H1 (cell line): ENCODE results near the gene MYO5B. TPM values are rescaled to one million over a fixed set of nuclear protein-coding genes. Genes with fewer than 3 reads are reported as not detected.

ENCODE experiments used
- CTCF ChIA-PET: fragments of 300-600 bp; sonication (Branson Sonifier 250); formaldehyde crosslinking; loops from one replicate; lab custom pipeline; 2021; ENCODE audit not compliant: partially characterized antibody; lab: Charles Lee
- POLR2A ChIA-PET: fragments of 300-600 bp; sonication (Branson Sonifier 250); formaldehyde crosslinking; loops from one replicate; lab custom pipeline; 2021; ENCODE audit warnings: inconsistent platforms; ENCODE audit not compliant: partially characterized antibody; lab: Charles Lee
- DNase-seq, 2 experiments: peaks; one replicate each; pipeline versions ENCODE4 v3.0.0 to v3.0.0-alpha.2; 2010 to 2022; ENCODE audit warnings: low spot score in 2 of 2, low read depth in 1 of 2, mixed read lengths in 1 of 2
- FAIRE-seq: peaks from 2 replicates; lab custom pipeline; 2011; peaks lifted over from hg19 to GRCh38; lab: Jason Lieb, UNC
- H2AFZ ChIP-seq: 2 replicates; pipeline ENCODE4 v1.8.1; 2012; ENCODE audit warnings: low read length, inconsistent platforms
- H2AK5ac ChIP-seq: 2 replicates; pipeline ENCODE4 v1.6.1; 2013; ENCODE audit warnings: low read depth, low read length
- H2BK120ac ChIP-seq: replicated peaks from 2 replicates; pipeline ENCODE3; 2013; ENCODE audit warnings: low read depth, low read length, inconsistent platforms
- H2BK12ac ChIP-seq: 2 replicates; pipeline ENCODE4 v1.6.1; 2013; ENCODE audit warnings: low read depth, low read length
- H2BK15ac ChIP-seq: 2 replicates; pipeline ENCODE4 v1.6.1; 2013; ENCODE audit warnings: low read length
- H2BK20ac ChIP-seq: 2 replicates; pipeline ENCODE4 v1.6.1; 2013; ENCODE audit warnings: low read length
- H2BK5ac ChIP-seq: 2 replicates; pipeline ENCODE4 v1.6.1; 2013; ENCODE audit warnings: low read depth, low read length
- H3K14ac ChIP-seq: 2 replicates; pipeline ENCODE4 v1.6.1; 2013; ENCODE audit warnings: inconsistent platforms; ENCODE audit not compliant: insufficient read length
- H3K18ac ChIP-seq: 2 replicates; pipeline ENCODE4 v1.6.1; 2013; ENCODE audit warnings: low read length; ENCODE audit errors: extremely low read depth
- H3K23ac ChIP-seq: 2 replicates; pipeline ENCODE4 v1.6.1; 2013; ENCODE audit warnings: inconsistent platforms; ENCODE audit not compliant: insufficient read length
- H3K23me2 ChIP-seq: 2 replicates; pipeline ENCODE4 v1.6.1; 2013; ENCODE audit warnings: low read depth, low read length
- H3K27ac ChIP-seq: 2 replicates; pipeline ENCODE4 v1.6.1; 2011; ENCODE audit warnings: low read depth, low read length, inconsistent platforms
- H3K27me3 ChIP-seq, 4 experiments: replicated peaks in 1 of 4; 1 replicate in 1 of 4; 2 replicates in 3 of 4; pipeline versions ENCODE4 v1.6.1 to v1.8.1; 2011 to 2013; ENCODE audit warnings: low read length in 3 of 4, mild to moderate bottlenecking in 3 of 4, inconsistent platforms in 2 of 4, mixed read lengths in 2 of 4, moderate library complexity in 1 of 4; ENCODE audit not compliant: control insufficient read depth in 3 of 4, insufficient read depth in 3 of 4; ENCODE audit errors: extremely low read depth in 1 of 4
- H3K36me3 ChIP-seq, 4 experiments: 2 replicates each; pipeline versions ENCODE4 v1.6.1 to v1.8.1; 2011 to 2013; ENCODE audit warnings: mild to moderate bottlenecking in 4 of 4, low read length in 3 of 4, moderate library complexity in 2 of 4, control low read depth in 1 of 4, inconsistent platforms in 1 of 4; ENCODE audit not compliant: insufficient read depth in 4 of 4, control insufficient read depth in 2 of 4
- H3K4ac ChIP-seq: replicated peaks from 2 replicates; pipeline ENCODE3; 2013; ENCODE audit warnings: low read length, low read depth, mixed read lengths, inconsistent platforms; ENCODE audit not compliant: insufficient read length
- H3K4me1 ChIP-seq, 4 experiments: replicated peaks in 1 of 4; 1 replicate in 1 of 4; 2 replicates in 3 of 4; pipeline versions ENCODE4 v1.6.1 to v1.8.1; 2011 to 2013; ENCODE audit warnings: low read length in 3 of 4, inconsistent platforms in 2 of 4, mixed read lengths in 1 of 4; ENCODE audit not compliant: insufficient read depth in 4 of 4, control insufficient read depth in 3 of 4
- H3K4me2 ChIP-seq, 2 experiments: 2 replicates each; pipeline versions ENCODE4 v1.6.1 to v1.8.1; 2011 to 2013; ENCODE audit warnings: low read depth in 2 of 2, low read length in 2 of 2, control low read depth in 1 of 2, inconsistent platforms in 1 of 2, mild to moderate bottlenecking in 1 of 2; ENCODE audit not compliant: insufficient read depth in 1 of 2
- H3K4me3 ChIP-seq, 4 experiments: fragments of 200-600, 300-600 bp in 1 of 4; sonication (generic), shearing (Covaris generic), sonication (Bioruptor Twin) in 1 of 4; 2 replicates each; pipeline versions ENCODE4 v1.5.1 to v1.8.1; 2011 to 2016; ENCODE audit warnings: low read length in 4 of 4, low read depth in 3 of 4, control low read depth in 2 of 4, inconsistent platforms in 2 of 4, mild to moderate bottlenecking in 2 of 4, mixed read lengths in 1 of 4, moderate library complexity in 1 of 4; ENCODE audit not compliant: insufficient read depth in 2 of 4; ENCODE audit errors: extremely low read depth in 1 of 4
- H3K56ac ChIP-seq: replicated peaks from 2 replicates; pipeline ENCODE3; 2013; ENCODE audit warnings: low read depth, mild to moderate bottlenecking, mixed read lengths, low read length, inconsistent platforms; ENCODE audit not compliant: insufficient read length
- H3K79me1 ChIP-seq: 2 replicates; pipeline ENCODE4 v1.6.1; 2013; ENCODE audit warnings: low read depth, low read length, control low read depth
- H3K79me2 ChIP-seq, 2 experiments: 2 replicates each; pipeline versions ENCODE4 v1.6.1 to v1.8.1; 2012 to 2013; ENCODE audit warnings: low read length in 2 of 2, mild to moderate bottlenecking in 2 of 2, inconsistent platforms in 1 of 2; ENCODE audit not compliant: insufficient read depth in 2 of 2, control insufficient read depth in 1 of 2
- H3K9ac ChIP-seq, 4 experiments: replicated peaks in 1 of 4; 1 replicate in 1 of 4; 2 replicates in 3 of 4; pipeline versions ENCODE4 v1.6.1 to v1.8.1; 2011 to 2013; ENCODE audit warnings: low read depth in 3 of 4, low read length in 3 of 4, control low read depth in 2 of 4, mild to moderate bottlenecking in 2 of 4, moderate library complexity in 2 of 4, inconsistent platforms in 1 of 4; ENCODE audit errors: extremely low read depth in 1 of 4
- H3K9me3 ChIP-seq, 2 experiments: 2 replicates each; pipeline versions ENCODE4 v1.6.1 to v1.8.1; 2012 to 2013; ENCODE audit warnings: mild to moderate bottlenecking in 2 of 2, moderate library complexity in 2 of 2, control low read depth in 1 of 2, inconsistent platforms in 1 of 2, low read depth in 1 of 2, low read length in 1 of 2, mixed read lengths in 1 of 2; ENCODE audit not compliant: insufficient read depth in 2 of 2
- H4K20me1 ChIP-seq, 2 experiments: replicated peaks in 1 of 2; 2 replicates each; pipeline versions ENCODE3 to v1.8.1; 2011 to 2013; ENCODE audit warnings: inconsistent platforms in 2 of 2, low read length in 2 of 2, mild to moderate bottlenecking in 1 of 2; ENCODE audit not compliant: insufficient read depth in 2 of 2, control insufficient read depth in 1 of 2
- H4K5ac ChIP-seq: 2 replicates; pipeline ENCODE4 v1.6.1; 2013; ENCODE audit warnings: low read length, low read depth, mixed read lengths, inconsistent platforms; ENCODE audit not compliant: insufficient read length
- H4K8ac ChIP-seq: 2 replicates; pipeline ENCODE4 v1.8.0; 2013; ENCODE audit warnings: mild to moderate bottlenecking, moderate library complexity, low read length, inconsistent platforms; ENCODE audit not compliant: insufficient read depth; ENCODE audit errors: extremely low read depth
- H4K91ac ChIP-seq: replicated peaks from 2 replicates; pipeline ENCODE3; 2013; ENCODE audit warnings: low read length, mixed read lengths, inconsistent platforms; ENCODE audit not compliant: insufficient read length
- ASH2L ChIP-seq: fragments of 200-600, 300-600 bp; sonication (generic); IDR thresholded peaks from one replicate; pipeline ENCODE4 v1.7.1; 2017; ENCODE audit warnings: low read length
- BACH1 ChIP-seq: IDR thresholded peaks from 2 replicates; pipeline ENCODE4 v1.6.1; 2012; ENCODE audit warnings: low read length, improper control_type of control experiment
- CBX5 ChIP-seq: fragments of 300-800, 300-1000 bp; sonication (generic); IDR thresholded peaks from 2 replicates; pipeline ENCODE4 v1.7.1; 2016; ENCODE audit warnings: antibody characterized with exemption, low read length, low read depth
- EGR1 ChIP-seq: IDR thresholded peaks from 2 replicates; pipeline ENCODE4 v1.6.1; 2011; ENCODE audit warnings: low read depth, low read length, borderline replicate concordance
- PHF8 ChIP-seq: fragments of 200-600 bp; sonication (generic); conservative IDR thresholded peaks from 2 replicates; pipeline ENCODE4 v1.7.1; 2012; ENCODE audit warnings: low read depth, mild to moderate bottlenecking, inconsistent platforms, low read length, moderate library complexity
- POLR2AphosphoS5 ChIP-seq: IDR thresholded peaks from 2 replicates; pipeline ENCODE4 v1.6.1; 2011; ENCODE audit warnings: low read depth, low read length
- WGBS, 2 experiments: shearing (Covaris generic) in 1 of 2; methylation state at CpG; one replicate each; pipeline versions ENCODE4 v1.1.6 to v1.1.7; 2013 to 2015; ENCODE audit warnings: low lambda C conversion rate in 2 of 2, mixed read lengths in 2 of 2, inconsistent platforms in 1 of 2, low coverage in 1 of 2, missing lambda C conversion rate in 1 of 2; ENCODE audit not compliant: insufficient replicate concordance in 2 of 2, insufficient coverage in 1 of 2, insufficient read length in 1 of 2; ENCODE audit errors: extremely low coverage in 1 of 2, missing lambda C conversion rate in 1 of 2; 5-methylcytosine and 5-hydroxymethylcytosine counted together
- polyA plus RNA-seq, 7 experiments: library from polyadenylated mRNA; depleted of rRNA in 3 of 7; stranded (reverse) in 5 of 7; unstranded in 2 of 7; fragments of >200 nt in 5 of 7; fragments of 200-250 nt in 2 of 7; gene quantifications; 1 replicate in 5 of 7; 2 replicates in 1 of 7; 4 replicates in 1 of 7; pipeline versions ENCODE4 v1.2.1 to v1.2.3, GENCODE V29; 2011 to 2013; ENCODE audit warnings: missing spikeins in 2 of 7, mixed read lengths in 2 of 7
- total RNA-seq: library from RNA; stranded (reverse); fragmentation: NEBNext Ultra II Directional; extraction: Animal tissue kit (Norgen Biotek cat#: 25700); gene quantifications from 2 replicates; pipeline ENCODE4 v1.2.1, GENCODE V29; 2021
- TF ChIP-seq, protein P1 (sequence below): IDR thresholded peaks from 2 replicates; pipeline ENCODE4 v1.6.1; 2012; ENCODE audit warnings: inconsistent platforms

MYO5B gene
- total and polyA plus RNA-seq, 2 of the 8 experiments (the other 6 are each of a cell fraction or from before 2014, with no cell fraction given) = 6.4 to 7.7 TPM

DNA sequence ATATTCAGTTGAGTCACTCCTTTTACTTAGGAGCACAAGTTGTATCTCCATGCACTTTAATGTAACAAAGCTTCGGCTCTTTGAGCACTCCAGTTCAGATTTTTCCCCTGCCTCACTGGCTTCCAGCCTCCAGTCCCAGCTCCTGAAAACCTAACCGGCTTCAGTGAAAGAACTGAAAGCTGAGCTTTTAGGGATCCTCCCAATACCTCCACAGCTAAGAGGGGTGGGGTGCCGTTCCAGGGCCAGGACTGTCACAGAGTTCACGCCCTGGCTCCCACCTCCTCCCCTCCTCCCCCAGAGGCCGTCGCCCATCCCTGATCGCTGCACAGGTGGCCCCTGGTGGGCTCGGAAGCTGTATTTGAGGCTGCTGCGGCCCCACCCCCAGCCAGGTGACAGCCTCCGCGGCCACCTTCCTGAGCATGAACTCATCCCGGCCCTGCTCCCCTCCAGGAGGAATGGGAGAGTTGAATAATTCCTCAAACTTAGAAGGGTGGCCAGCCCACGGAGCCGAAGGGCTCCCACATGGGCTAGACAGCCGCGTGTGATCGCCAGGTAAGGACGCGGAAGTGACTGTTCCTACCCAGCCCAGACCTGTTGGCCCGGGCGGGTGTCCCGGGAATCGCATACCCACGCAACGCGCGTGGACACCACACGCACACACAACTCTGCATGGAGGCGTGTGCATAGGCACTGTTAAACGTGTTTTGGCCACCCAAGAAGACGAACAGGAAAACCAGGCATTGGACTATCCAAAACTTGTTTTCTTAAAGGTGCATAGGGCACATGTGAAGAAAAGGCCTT, 1.8 kb downstream of the MYO5B start:
- TF ChIP-seq ASH2L (no peak), PHF8 (no peak), BACH1 (0 out of 2 replicates have a peak, but pooled peaks have one; percentile 32), EGR1 (no peak), POLR2AphosphoS5 (no peak), CBX5 (no peak)
- TF ChIP-seq, protein P1, sequence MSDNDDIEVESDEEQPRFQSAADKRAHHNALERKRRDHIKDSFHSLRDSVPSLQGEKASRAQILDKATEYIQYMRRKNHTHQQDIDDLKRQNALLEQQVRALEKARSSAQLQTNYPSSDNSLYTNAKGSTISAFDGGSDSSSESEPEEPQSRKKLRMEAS = 0 out of 2 replicates have a peak, but pooled peaks have one; percentile 26
- TF ChIP-seq, all 59 proteins: peak for 2
- peaks cover 16% of the 10 kb centered on the region; the same call in 1 of the 2 replicates for H3K23me2 ChIP-seq
- no peak overlapping the region for H3K14ac ChIP-seq
- H2BK12ac ChIP-seq = 0 out of 2 replicates have a peak overlapping the region, but pooled peaks have one; percentile 39
- H2BK120ac ChIP-seq = no peak overlapping the region
- no peaks in the 10 kb centered on the region for H3K79me2 ChIP-seq
- peaks cover 23 to 54% (median 42%) of the 10 kb centered on the region in 4 experiments for H3K27me3 ChIP-seq
- H4K8ac ChIP-seq = no peak overlapping the region; the same call in 1 of the 2 replicates
- peak overlapping the region; percentile 52 to 87 (median 54); a peak in 7 of 8 replicates for H3K4me3 ChIP-seq
- H4K91ac ChIP-seq = no peak overlapping the region
- ChIA-PET POLR2A (interaction anchor here (0.7 to 1.2 kb wide), 2 partner anchors 10 to 11 kb away, joined by 3 to 4 read pairs; no protein-coding TSS in a partner anchor), CTCF (interaction anchor here (0.7 to 2.9 kb wide), 4 partner anchors 9 to 149 kb away, joined by 3 to 17 read pairs (median 8); no protein-coding TSS in a partner anchor)
- no peak overlapping the region for H4K5ac ChIP-seq
- FAIRE-seq (no peak), DNase-seq (peak in 1 of 2 experiments; percentile 55)
- H2AK5ac ChIP-seq = no peak overlapping the region
- peak overlapping the region; percentile 97 to 98 for H3K4me2 ChIP-seq
- no peaks in the 10 kb centered on the region for H3K36me3 ChIP-seq
- no peak overlapping the region for H2BK15ac ChIP-seq
- no peak overlapping the region for H3K23ac ChIP-seq
- no peak overlapping the region; the same call in 1 of the 2 replicates for H3K18ac ChIP-seq
- H3K4me1 ChIP-seq = peaks cover 0 to 12% (median 9%) of the 10 kb centered on the region in 4 experiments; a peak in 5 of 7 replicates
- H2BK20ac ChIP-seq = no peak overlapping the region
- H3K4ac ChIP-seq = no peak overlapping the region
- no peak overlapping the region for H3K27ac ChIP-seq
- H3K9me3 ChIP-seq = no peaks in the 10 kb centered on the region
- H3K9ac ChIP-seq = no peak overlapping the region
- H2BK5ac ChIP-seq = no peak overlapping the region
- H3K79me1 ChIP-seq = no peaks in the 10 kb centered on the region
- 15% methylated on average over 26 of the region's 31 CpGs; no CpG with 5 or more reads in 1 of the 2 experiments for WGBS, 2 experiments
- H2AFZ ChIP-seq = no peak overlapping the region
- peaks cover 5 to 7% of the 10 kb centered on the region in 2 experiments for H4K20me1 ChIP-seq
- no peak overlapping the region for H3K56ac ChIP-seq
